Measurements from ENCODE around the gene PIGN. TPM values are rescaled to one million over a fixed set of nuclear protein-coding genes. Genes with fewer than 3 reads are reported as not detected.

PIGN gene
- total RNA-seq, 1 experiment from 2014 or later: 30.8 TPM

Other genes with a start within 250 kb of the PIGN start
- gene RELCH, start 199 bp upstream of the PIGN start, total RNA-seq (2014; rRNA removed; shearing (Covaris generic)): 29.0 and 31.4 TPM in 2 replicates
- 0.24 and 0.25 TPM in 2 replicates for gene TNFRSF11A, start 138.3 kb upstream of the PIGN start, total RNA-seq (2014; rRNA removed; shearing (Covaris generic))